Transverse colon (tissue), 3 donors: ENCODE measurements around the gene LGI4.

Experiments
- CTCF ChIP-seq, 5 experiments: fragments of 200-600 bp in 3 of 5; fragments of 450-650 bp in 2 of 5; sonication (generic) in 3 of 5; IDR thresholded peaks; 1 replicate in 2 of 5; 2 replicates in 3 of 5; pipeline ENCODE4 v1.5.1; 2016 to 2017; ENCODE audit warnings: antibody characterized with exemption in 5 of 5, inconsistent platforms in 3 of 5, mild to moderate bottlenecking in 2 of 5, moderate library complexity in 1 of 5
- EP300 ChIP-seq: sonication (generic); formaldehyde crosslinking; IDR thresholded peaks from one replicate; pipeline ENCODE4 v1.6.1; 2017; ENCODE audit warnings: antibody characterized with exemption, low read depth

GRCh38 chr19:35160629-35161433 lies 26.0 kb upstream of the LGI4 start:
- no peak for TF ChIP-seq EP300
- TF ChIP-seq CTCF (IDR thresholded peaks at IDR 0.05) = no peak
